GM15510 (cell line): ENCODE results near the gene PTGIS.

ENCODE experiments used
- POLR2A ChIP-seq: IDR thresholded peaks from 3 replicates; pipeline ENCODE4 v1.6.1; 2011; ENCODE audit warnings: borderline replicate concordance; ENCODE audit not compliant: insufficient read length; ENCODE audit errors: extremely low read depth

The PTGIS gene

DNA sequence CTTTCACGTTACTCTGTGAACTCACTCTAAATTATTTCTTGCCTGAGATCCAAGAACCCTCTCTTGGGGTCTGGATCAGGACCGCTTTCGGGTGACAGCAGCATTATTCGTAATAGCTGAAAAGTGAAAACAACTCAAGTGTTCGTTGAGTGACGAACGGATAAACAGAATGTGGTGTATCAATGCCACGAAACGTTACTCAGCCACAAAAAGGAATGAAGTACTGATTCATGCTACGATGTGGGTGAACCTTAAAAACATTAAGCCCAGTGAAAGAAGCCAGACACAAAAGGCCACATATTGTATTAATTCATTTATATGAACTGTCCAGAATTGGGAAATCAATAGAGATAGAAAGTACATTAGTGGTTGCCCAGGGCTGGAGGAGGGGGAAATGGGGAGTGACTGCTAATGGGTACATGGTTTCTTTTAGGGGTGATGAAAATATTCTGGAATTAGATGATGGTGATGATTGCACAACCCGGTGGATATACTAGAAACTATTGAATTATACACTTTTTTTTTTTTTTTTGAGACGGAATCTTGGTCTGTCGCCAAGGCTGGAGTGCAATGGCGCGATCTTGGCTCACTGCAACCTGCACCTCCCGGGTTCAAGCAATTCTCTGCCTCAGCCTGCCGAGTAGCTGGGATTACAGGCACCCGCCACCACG lies 8.4 kb downstream of the PTGIS start:
- no peak for TF ChIP-seq POLR2A

DNA sequence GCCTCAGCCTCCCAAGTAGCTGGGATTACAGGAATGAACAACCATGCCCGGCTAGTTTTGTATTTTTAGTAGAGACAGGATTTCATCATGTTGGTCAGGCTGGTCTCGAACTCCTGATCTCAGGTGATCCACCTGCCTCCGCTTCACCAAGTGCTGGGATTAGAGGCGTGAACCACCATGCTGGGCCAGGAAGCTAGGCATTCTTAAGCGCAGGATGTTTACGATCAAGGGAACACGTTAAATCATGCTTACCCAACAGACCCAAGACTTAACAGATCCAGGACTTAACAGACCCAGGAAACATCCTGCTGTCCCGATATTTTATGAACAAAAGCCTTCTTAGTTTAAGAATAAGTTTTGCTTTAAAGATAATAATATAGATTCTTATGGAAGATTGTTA lies 9.1 kb downstream of the PTGIS start:
- TF ChIP-seq POLR2A, result no peak

DNA sequence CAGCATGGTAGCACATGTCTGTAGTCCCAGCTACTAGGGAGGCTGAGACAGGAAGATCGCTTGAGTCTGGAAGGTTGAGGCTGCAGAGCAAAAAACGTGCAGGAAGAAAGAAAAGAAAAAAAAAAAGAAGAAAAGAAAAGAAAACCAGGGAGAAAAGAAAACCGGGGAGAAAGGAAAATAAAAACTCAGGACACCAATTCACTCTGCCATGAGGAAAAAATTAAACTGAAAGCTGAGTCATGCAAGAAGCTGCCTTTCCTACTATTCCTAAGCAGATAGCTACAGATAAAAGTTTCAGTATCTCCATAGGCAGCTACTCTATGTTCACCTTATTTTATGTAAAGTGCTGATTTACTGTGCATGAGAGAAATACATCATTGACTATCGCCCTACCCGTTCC lies 10.5 kb downstream of the PTGIS start:
- no peak for TF ChIP-seq POLR2A

DNA sequence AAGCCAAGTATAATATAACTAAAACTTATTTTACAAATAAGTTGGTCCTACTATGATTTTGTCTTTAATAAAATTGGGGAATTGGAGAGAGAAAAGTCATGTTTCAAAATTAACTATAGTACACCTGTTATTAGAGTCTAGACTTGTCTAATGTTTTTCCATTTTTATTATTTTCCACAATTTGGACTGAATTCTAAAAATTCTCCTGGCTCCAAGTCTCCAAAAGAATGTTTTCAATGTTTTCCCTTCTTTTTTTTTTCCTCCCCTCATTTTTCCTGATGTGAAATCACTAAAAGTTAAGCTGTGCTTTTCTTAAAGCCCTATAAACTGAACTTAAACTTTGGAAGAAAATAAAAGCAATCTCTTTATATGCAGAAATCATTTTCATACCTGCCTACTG lies 11.3 kb downstream of the PTGIS start:
- no peak for TF ChIP-seq POLR2A

- no peak for TF ChIP-seq POLR2A
Measured at GRCh38 chr20:49549801-49550551, 18.0 kb downstream of the PTGIS start.

GRCh38 chr20:49548371-49548947 lies 19.5 kb downstream of the PTGIS start:
- no peak for TF ChIP-seq POLR2A

DNA sequence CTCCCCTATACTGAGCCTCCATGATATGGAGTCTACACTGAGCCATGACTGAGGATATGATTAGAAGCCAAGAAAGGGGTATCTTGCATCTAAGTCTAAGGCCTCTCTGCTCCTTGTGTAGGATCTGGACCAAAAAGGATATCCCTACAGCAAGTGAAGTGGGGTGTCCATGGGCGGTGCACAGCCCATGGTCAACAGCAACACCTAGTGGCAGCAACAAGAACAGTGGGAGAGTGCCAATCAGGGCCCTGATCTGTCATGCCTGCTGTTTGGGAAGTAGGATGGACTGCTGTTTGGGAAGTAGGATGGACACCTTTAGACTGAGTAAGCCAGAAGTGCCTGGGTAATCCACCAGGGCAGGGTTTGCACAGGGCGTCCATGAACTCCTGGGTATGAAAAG lies 22.4 kb downstream of the PTGIS start:
- TF ChIP-seq POLR2A, result no peak

DNA sequence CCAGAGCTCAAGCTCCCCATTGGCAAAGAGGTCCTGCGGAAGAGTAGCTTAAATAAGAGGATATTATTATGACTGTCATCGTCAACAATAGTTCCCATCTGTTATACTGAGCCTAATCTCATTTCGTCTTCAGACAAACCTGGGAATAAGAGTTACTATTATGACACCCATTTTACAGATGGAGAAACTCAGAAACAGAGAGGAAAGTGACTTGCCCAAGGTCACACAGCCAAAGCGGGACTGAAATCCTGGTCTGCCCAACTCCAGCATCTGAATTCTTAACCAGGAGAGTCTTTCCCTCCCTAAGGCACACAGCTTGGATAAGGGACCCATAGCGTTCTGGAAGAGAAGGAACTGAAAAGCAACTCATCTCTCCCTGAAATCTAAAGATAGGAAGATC lies 23.4 kb downstream of the PTGIS start:
- TF ChIP-seq POLR2A, result no peak

- no peak for TF ChIP-seq POLR2A
Measured at GRCh38 chr20:49543858-49544437, 24.0 kb downstream of the PTGIS start.

GRCh38 chr20:49543071-49543857 lies 24.7 kb downstream of the PTGIS start:
- TF ChIP-seq POLR2A, result no peak

- TF ChIP-seq POLR2A, result no peak
Measured at GRCh38 chr20:49542514-49542991, 25.4 kb downstream of the PTGIS start.

GRCh38 chr20:49541733-49542513 lies 26.0 kb downstream of the PTGIS start:
- TF ChIP-seq POLR2A, result no peak

GRCh38 chr20:49540687-49541435 lies 27.1 kb downstream of the PTGIS start:
- no peak for TF ChIP-seq POLR2A

DNA sequence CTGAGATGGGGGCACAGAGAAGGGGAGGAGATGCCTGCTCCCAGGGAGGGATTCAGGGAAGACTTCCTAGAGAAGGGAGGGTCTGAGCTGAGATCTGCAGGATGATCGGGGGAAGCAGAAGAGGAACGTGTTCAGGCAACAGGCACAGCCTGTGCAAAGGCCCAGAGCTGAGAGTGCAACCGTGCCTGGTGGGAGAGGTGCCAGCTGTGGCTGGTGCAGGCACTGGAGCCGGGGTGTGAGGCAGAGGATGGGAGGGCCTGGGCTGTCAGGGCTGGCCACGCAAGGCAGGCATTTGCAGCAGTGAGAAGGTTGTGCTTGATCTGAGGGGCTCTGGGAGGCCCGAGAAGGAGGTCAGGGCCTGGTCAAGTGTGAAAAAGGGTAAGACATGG lies 27.7 kb downstream of the PTGIS start:
- TF ChIP-seq POLR2A, result no peak
